Gastroesophageal sphincter (tissue), 3 donors: Measurements from ENCODE around the gene CCDC186.

Experiments used
- CTCF ChIP-seq, 4 experiments: fragments of 200-600 bp in 2 of 4; fragments of 450-650 bp in 2 of 4; sonication (generic) in 1 of 4; IDR thresholded peaks; one replicate each; pipeline ENCODE4 v1.5.1; 2017 to 2019; ENCODE audit warnings: antibody characterized with exemption in 4 of 4, mild to moderate bottlenecking in 2 of 4, moderate library complexity in 2 of 4
- EP300 ChIP-seq: sonication (generic); formaldehyde crosslinking; IDR thresholded peaks from one replicate; pipeline ENCODE4 v1.6.1; 2017; ENCODE audit warnings: antibody characterized with exemption, mild to moderate bottlenecking
- POLR2A ChIP-seq, 2 donors: fragments of 450-650 bp; IDR thresholded peaks; one replicate each; pipeline ENCODE4 v1.6.1; 2017; ENCODE audit warnings: antibody characterized with exemption in 2 of 2, mild to moderate bottlenecking in 2 of 2, moderate library complexity in 1 of 2
- POLR2AphosphoS5 ChIP-seq: sonication (generic); formaldehyde crosslinking; IDR thresholded peaks from one replicate; pipeline ENCODE4 v1.6.1; 2017; ENCODE audit warnings: antibody characterized with exemption

DNA sequence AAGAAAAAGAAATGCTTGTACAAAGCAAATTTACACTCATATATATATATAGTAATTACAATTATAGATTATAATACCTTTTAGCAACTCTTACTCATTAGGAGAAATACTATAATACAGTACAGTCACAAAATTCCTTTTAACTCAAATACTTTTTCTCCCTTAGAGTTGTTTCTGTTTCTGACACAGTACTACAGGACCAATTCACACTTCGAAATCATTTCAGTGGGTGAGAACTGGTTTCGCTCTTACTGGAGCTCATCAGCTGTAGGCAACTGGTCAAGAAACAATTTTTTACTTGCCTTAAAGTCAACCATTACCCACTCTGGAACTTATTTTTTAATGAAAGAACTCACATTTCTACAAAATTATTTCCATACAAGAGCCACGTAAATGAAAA, 6.0 kb downstream of the CCDC186 start:
- TF ChIP-seq POLR2AphosphoS5 (no peak), CTCF (IDR thresholded peaks at IDR 0.05) (no peak), EP300 (no peak), POLR2A (IDR thresholded peaks at IDR 0.05) (no peak)
